ENCODE results near the gene VPS35L. TPM values are rescaled to one million over a fixed set of nuclear protein-coding genes. Genes with fewer than 3 reads are reported as not detected.

The VPS35L gene
- total and polyA plus RNA-seq, 2 of the 13 experiments (the other 11 are each of a cell fraction or from before 2014, with no cell fraction given) = 1.4 to 1.6 TPM

DNA sequence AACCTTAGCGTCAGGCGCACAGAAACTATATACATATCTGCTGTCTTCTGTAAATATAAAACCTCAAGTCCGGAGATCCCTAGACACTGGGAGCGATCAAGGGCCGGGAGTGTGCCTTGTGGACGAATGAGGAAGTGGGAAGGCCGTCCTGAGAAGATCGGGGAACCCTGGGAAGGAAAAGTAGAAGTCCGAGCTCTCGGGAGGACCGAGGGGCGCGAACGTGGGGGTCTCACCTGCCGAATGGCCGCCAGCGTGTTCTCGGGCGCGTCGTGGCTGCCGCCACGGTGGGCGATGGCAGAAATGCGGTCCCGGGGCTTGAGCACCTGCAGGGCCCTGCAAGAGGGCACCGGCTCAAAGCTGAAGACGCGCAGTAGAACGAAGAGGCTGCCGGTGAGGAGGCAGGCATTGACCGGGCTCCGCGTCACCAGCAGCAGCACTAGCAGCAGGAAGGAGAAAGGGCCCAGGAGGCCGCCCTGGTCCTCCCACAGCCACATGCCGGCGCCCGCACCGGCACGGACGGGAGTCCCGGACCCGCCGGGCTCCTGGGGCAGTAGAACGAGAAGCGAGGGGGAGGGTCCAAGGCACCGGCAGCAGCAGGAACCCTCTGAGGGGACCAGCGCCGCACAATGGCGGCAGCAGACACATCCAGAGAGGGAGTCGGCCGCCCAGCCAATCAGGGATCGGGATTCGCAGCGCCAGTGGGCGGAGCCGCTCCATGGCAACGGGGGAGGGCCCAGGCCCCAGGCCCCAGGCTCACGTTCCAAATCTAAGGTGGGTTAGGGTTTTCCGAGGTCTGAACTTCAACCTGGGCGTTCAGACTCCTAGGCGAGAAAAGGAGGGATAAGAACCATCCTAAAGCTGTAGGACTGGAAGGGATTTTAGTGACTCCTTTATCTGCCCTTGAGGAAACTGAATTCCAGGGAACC lies 33.8 kb upstream of the VPS35L start, which contains the start of gene GDE1 (continued):
- TF ChIP-seq, protein P1, sequence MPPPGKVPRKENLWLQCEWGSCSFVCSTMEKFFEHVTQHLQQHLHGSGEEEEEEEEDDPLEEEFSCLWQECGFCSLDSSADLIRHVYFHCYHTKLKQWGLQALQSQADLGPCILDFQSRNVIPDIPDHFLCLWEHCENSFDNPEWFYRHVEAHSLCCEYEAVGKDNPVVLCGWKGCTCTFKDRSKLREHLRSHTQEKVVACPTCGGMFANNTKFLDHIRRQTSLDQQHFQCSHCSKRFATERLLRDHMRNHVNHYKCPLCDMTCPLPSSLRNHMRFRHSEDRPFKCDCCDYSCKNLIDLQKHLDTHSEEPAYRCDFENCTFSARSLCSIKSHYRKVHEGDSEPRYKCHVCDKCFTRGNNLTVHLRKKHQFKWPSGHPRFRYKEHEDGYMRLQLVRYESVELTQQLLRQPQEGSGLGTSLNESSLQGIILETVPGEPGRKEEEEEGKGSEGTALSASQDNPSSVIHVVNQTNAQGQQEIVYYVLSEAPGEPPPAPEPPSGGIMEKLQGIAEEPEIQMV (CRISPR knock-in tag; IDR thresholded peaks at IDR 0.05; ENCODE audit: low read depth) = no peak; the same call in 1 of the 2 replicates
- no peak for TF ChIP-seq CEBPG (CRISPR knock-in tag; IDR thresholded peaks at IDR 0.05)
- TF ChIP-seq TEAD3 (CRISPR knock-in tag; optimal IDR thresholded peaks at IDR 0.05; ENCODE audit: borderline replicate concordance) = peak; percentile 53
- TF ChIP-seq TSC22D2 (CRISPR knock-in tag; IDR thresholded peaks at IDR 0.05; ENCODE audit: borderline replicate concordance) = no peak
- peak; percentile 58 for TF ChIP-seq HOXA5 (CRISPR knock-in tag; IDR thresholded peaks at IDR 0.05)
- TF ChIP-seq FOXO1 (CRISPR knock-in tag; IDR thresholded peaks at IDR 0.05) = peak; percentile 68; the same call in 1 of the 2 replicates
- peak; percentile 67; the same call in 1 of the 2 replicates for TF ChIP-seq MAFG (CRISPR knock-in tag; IDR thresholded peaks at IDR 0.05)
- TF ChIP-seq RELA (CRISPR knock-in tag; IDR thresholded peaks at IDR 0.05) = peak; percentile 75; the same call in 1 of the 2 replicates
- peak; percentile 92 for TF ChIP-seq GZF1 (CRISPR knock-in tag; IDR thresholded peaks at IDR 0.05)
- no peak; the same call in 1 of the 2 replicates for TF ChIP-seq KDM6A (CRISPR knock-in tag; IDR thresholded peaks at IDR 0.05; ENCODE audit: low read depth)
- TF ChIP-seq ZNF780A (CRISPR knock-in tag; IDR thresholded peaks at IDR 0.05) = no peak
- peak; percentile 90 for TF ChIP-seq NFYC (CRISPR knock-in tag; IDR thresholded peaks at IDR 0.05)
- peak; percentile 87; the same call in 1 of the 2 replicates for TF ChIP-seq SMAD9 (CRISPR knock-in tag; IDR thresholded peaks at IDR 0.05)
- TF ChIP-seq NCOA5 (CRISPR knock-in tag; IDR thresholded peaks at IDR 0.05) = no peak
- no peak; the same call in 1 of the 2 replicates for TF ChIP-seq CC2D1A (CRISPR knock-in tag; IDR thresholded peaks at IDR 0.05)
- TF ChIP-seq ZFP82 (CRISPR knock-in tag; IDR thresholded peaks at IDR 0.05; ENCODE audit: borderline replicate concordance) = peak; percentile 79; the same call in 1 of the 2 replicates
- peak; percentile 17; the same call in 1 of the 2 replicates for TF ChIP-seq MED1 (CRISPR knock-in tag; IDR thresholded peaks at IDR 0.05)
- no peak for TF ChIP-seq HMGA1 (CRISPR knock-in tag; conservative IDR thresholded peaks at IDR 0.05)
- no peak for TF ChIP-seq ZNF549 (CRISPR knock-in tag; IDR thresholded peaks at IDR 0.05)
- TF ChIP-seq ZSCAN9 (CRISPR knock-in tag; IDR thresholded peaks at IDR 0.05; ENCODE audit: borderline replicate concordance) = peak; percentile 54; the same call in 1 of the 2 replicates
- TF ChIP-seq ZFAT (CRISPR knock-in tag; conservative IDR thresholded peaks at IDR 0.05) = no peak
- TF ChIP-seq TBX3 (IDR thresholded peaks at IDR 0.05; ENCODE audit: borderline replicate concordance) = no peak
- TF ChIP-seq ZNF672 (CRISPR knock-in tag; IDR thresholded peaks at IDR 0.05) = no peak
- peak; percentile 88 for TF ChIP-seq ASH2L (IDR thresholded peaks at IDR 0.05; ENCODE audit: insufficient read length, low read depth, low read length)
- peak; percentile 81; the same call in 1 of the 2 replicates for TF ChIP-seq ZNF704 (CRISPR knock-in tag; IDR thresholded peaks at IDR 0.05; ENCODE audit: borderline replicate concordance)
- no peak for TF ChIP-seq ZNF282 (IDR thresholded peaks at IDR 0.05; ENCODE audit: partially characterized antibody)
- TF ChIP-seq ZNF143 (CRISPR knock-in tag; IDR thresholded peaks at IDR 0.05) = peak; percentile 73
- peak; percentile 77; the same call in 1 of the 2 replicates for TF ChIP-seq MAZ (IDR thresholded peaks at IDR 0.05; ENCODE audit: borderline replicate concordance, low read depth, low read length)
- peak; percentile 25; the same call in 1 of the 2 replicates for TF ChIP-seq MAZ (CRISPR knock-in tag; IDR thresholded peaks at IDR 0.05; ENCODE audit: low read depth)
- TF ChIP-seq ZNF883 (CRISPR knock-in tag; IDR thresholded peaks at IDR 0.05; ENCODE audit: not compliant biosample characterization) = peak; percentile 99

Data from HepG2 (cell line).